NB4 (cell line): ENCODE results near the gene TRAPPC3.

Experiments
- POLR2A ChIP-seq: IDR thresholded peaks from 2 replicates; pipeline ENCODE4 v1.6.1; 2011; ENCODE audit warnings: mild to moderate bottlenecking; ENCODE audit not compliant: insufficient read length; ENCODE audit errors: extremely low read depth
- TF ChIP-seq, protein P1 (sequence below): IDR thresholded peaks from one replicate; pipeline ENCODE4 v1.5.1; 2012; ENCODE audit warnings: low read depth, low read length
- TF ChIP-seq, protein P2 (sequence below): IDR thresholded peaks from 2 replicates; pipeline ENCODE4 v1.6.1; 2011; ENCODE audit warnings: low read depth, low read length

DNA sequence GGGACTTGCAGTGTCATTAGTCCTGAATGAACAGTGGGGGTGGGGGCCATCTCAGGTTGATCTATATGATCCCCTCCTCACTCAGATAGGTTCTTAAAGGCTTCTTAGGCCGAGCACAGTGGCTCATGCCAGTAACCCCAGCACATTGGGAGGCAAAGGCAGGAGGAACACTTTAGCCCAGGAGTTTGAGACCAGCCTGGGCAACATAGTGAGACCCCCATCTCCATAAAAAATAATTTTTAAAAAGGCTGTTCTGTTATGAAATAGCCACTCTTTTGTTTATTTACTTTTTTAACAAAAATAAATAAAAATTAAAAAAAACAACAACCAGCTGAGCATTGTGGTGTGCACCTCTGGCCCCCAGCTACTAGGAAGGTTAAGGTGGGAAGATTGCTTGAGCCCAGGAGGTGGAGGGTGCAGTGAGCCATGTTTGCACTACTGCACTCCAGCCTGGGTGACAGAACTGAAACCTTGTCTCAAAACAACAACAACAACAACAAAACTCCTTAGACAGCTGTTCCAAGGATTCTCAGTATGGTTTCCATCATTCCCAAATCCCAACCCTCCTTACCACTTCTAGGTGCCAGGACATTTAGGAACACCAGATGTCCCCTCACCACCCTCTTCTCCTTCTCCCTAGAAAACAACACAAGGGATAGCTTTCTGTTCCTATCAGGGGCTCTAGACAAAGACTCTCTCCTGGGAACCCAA lies 2.0 kb upstream of the TRAPPC3 start:
- TF ChIP-seq POLR2A, result no peak
- TF ChIP-seq, protein P1, sequence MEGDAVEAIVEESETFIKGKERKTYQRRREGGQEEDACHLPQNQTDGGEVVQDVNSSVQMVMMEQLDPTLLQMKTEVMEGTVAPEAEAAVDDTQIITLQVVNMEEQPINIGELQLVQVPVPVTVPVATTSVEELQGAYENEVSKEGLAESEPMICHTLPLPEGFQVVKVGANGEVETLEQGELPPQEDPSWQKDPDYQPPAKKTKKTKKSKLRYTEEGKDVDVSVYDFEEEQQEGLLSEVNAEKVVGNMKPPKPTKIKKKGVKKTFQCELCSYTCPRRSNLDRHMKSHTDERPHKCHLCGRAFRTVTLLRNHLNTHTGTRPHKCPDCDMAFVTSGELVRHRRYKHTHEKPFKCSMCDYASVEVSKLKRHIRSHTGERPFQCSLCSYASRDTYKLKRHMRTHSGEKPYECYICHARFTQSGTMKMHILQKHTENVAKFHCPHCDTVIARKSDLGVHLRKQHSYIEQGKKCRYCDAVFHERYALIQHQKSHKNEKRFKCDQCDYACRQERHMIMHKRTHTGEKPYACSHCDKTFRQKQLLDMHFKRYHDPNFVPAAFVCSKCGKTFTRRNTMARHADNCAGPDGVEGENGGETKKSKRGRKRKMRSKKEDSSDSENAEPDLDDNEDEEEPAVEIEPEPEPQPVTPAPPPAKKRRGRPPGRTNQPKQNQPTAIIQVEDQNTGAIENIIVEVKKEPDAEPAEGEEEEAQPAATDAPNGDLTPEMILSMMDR, result no peak
- TF ChIP-seq, protein P2, sequence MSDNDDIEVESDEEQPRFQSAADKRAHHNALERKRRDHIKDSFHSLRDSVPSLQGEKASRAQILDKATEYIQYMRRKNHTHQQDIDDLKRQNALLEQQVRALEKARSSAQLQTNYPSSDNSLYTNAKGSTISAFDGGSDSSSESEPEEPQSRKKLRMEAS, result no peak
